Sigmoid colon (tissue), 7 donors: ENCODE data around the gene KCNIP4. TPM values are rescaled to one million over a fixed set of nuclear protein-coding genes. Genes with fewer than 3 reads are reported as not detected.

Experiments used
- DNase-seq: peaks from one replicate; pipeline ENCODE4 v3.0.0-alpha.2; 2019
- H3K27ac ChIP-seq, 4 donors: fragments of 200-600 bp; sonication (generic); one replicate each; pipeline ENCODE4 v1.5.1; 2016 to 2019; ENCODE audit warnings: mild to moderate bottlenecking in 1 of 4
- H3K27me3 ChIP-seq, 3 donors: fragments of 200-600 bp; sonication (generic); one replicate each; pipeline ENCODE4 v1.5.1; 2019; ENCODE audit warnings: mild to moderate bottlenecking in 1 of 3
- H3K36me3 ChIP-seq, 4 donors: fragments of 200-600 bp; sonication (generic); one replicate each; pipeline ENCODE4 v1.5.1; 2016 to 2019
- H3K4me1 ChIP-seq, 4 donors: fragments of 200-600 bp; sonication (generic); one replicate each; pipeline ENCODE4 v1.5.1; 2017 to 2019
- H3K4me3 ChIP-seq, 4 donors: fragments of 200-600 bp; sonication (generic); one replicate each; pipeline ENCODE4 v1.5.1; 2017 to 2019; ENCODE audit warnings: mild to moderate bottlenecking in 2 of 4, moderate library complexity in 1 of 4
- H3K9me3 ChIP-seq, 4 donors: fragments of 200-600 bp in 3 of 4; sonication (generic) in 3 of 4; one replicate each; pipeline versions ENCODE4 v1.5.1 to v1.6.1; 2013 to 2019
- CTCF ChIP-seq, 4 experiments: fragments of 450-650 bp in 3 of 4; fragments of 200-600 bp in 1 of 4; IDR thresholded peaks; one replicate each; pipeline ENCODE4 v1.5.1; 2016 to 2019; ENCODE audit warnings: antibody characterized with exemption in 4 of 4, mild to moderate bottlenecking in 3 of 4, moderate library complexity in 2 of 4
- EP300 ChIP-seq, 4 donors: sonication (generic); formaldehyde crosslinking; IDR thresholded peaks; one replicate each; pipeline ENCODE4 v1.6.1; 2017; ENCODE audit warnings: antibody characterized with exemption in 4 of 4
- POLR2A ChIP-seq, 2 donors: fragments of 450-650 bp; IDR thresholded peaks; one replicate each; pipeline ENCODE4 v1.6.1; 2016; ENCODE audit warnings: antibody characterized with exemption in 2 of 2, mild to moderate bottlenecking in 2 of 2, moderate library complexity in 2 of 2
- POLR2AphosphoS5 ChIP-seq, 4 donors: sonication (generic); formaldehyde crosslinking; IDR thresholded peaks; one replicate each; pipeline ENCODE4 v1.6.1; 2017; ENCODE audit warnings: antibody characterized with exemption in 4 of 4
- WGBS, 2 donors: extraction: QIAGEN DNeasy Blood & Tissue Kit; methylation state at CpG; one replicate each; pipeline ENCODE4 v1.1.7; 2013; 5-methylcytosine and 5-hydroxymethylcytosine counted together
- intact Hi-C: fragments of 100-400 bp; cut with DNase I; formaldehyde crosslinking; loops from one replicate; pipeline ENCODE4 v1.15.1; 2023
- polyA plus RNA-seq, 3 donors: library from polyadenylated mRNA; stranded (reverse); fragments of 200-250 nt; gene quantifications; one replicate each; pipeline ENCODE4 v1.2.3, GENCODE V29; 2013
- total RNA-seq, 4 donors: library from RNA; depleted of rRNA; stranded (reverse); fragments of >200 nt; gene quantifications; one replicate each; pipeline ENCODE4 v1.1.0, GENCODE V29; 2016
- donor health status: healthy with polysubstance abuse.
- donor health status: Bipolar disorder and iron deficiency.
- donor health status: healthy.

Gene KCNIP4
- total and polyA plus RNA-seq, 7 donors = 0.60 to 28.5 (median 14.0) TPM; not detected in 1

- TF ChIP-seq POLR2A (IDR thresholded peaks at IDR 0.05) (no peak), CTCF (IDR thresholded peaks at IDR 0.05) (no peak)
- H3K27me3 ChIP-seq = no peaks in the 10 kb centered on the region
- H3K4me1 ChIP-seq = no peaks in the 10 kb centered on the region
- no peak overlapping the region for H3K4me3 ChIP-seq
- intact Hi-C loops = no loop called here
- WGBS, 2 donors = 73 to 87% methylated on average over 3 of the region's 3 CpGs
- no peak overlapping the region for H3K27ac ChIP-seq
- no peak for DNase-seq
- no peaks in the 10 kb centered on the region for H3K36me3 ChIP-seq
- no peaks in the 10 kb centered on the region for H3K9me3 ChIP-seq
Observed at GRCh38 chr4:21849077-21849476, 99.5 kb downstream of the KCNIP4 start.

- Histone ChIP-seq H3K4me1 (no peaks in the 10 kb centered on the region), H3K4me3 (no peak overlapping the region), H3K36me3 (no peaks in the 10 kb centered on the region), H3K9me3 (no peaks in the 10 kb centered on the region), H3K27me3 (no peaks in the 10 kb centered on the region), H3K27ac (no peak overlapping the region)
- intact Hi-C loops = no loop called here
- no peak for DNase-seq
- no peak for TF ChIP-seq POLR2A (IDR thresholded peaks at IDR 0.05)
- no peak for TF ChIP-seq CTCF (IDR thresholded peaks at IDR 0.05)
- no peak for TF ChIP-seq EP300 (IDR thresholded peaks at IDR 0.05)
- no peak for TF ChIP-seq POLR2AphosphoS5 (IDR thresholded peaks at IDR 0.05)
- WGBS, 2 donors = 82 to 84% methylated on average over 2 of the region's 2 CpGs
Observed at GRCh38 chr4:21848021-21848420, 100.6 kb downstream of the KCNIP4 start.

GRCh38 chr4:21845663-21846062 lies 102.9 kb downstream of the KCNIP4 start:
- intact Hi-C loops = no loop called here
- no peak for DNase-seq
- no peaks in the 10 kb centered on the region for H3K9me3 ChIP-seq
- H3K27ac ChIP-seq = no peak overlapping the region
- H3K4me3 ChIP-seq = no peak overlapping the region
- H3K36me3 ChIP-seq = no peaks in the 10 kb centered on the region
- WGBS, 2 donors = 73 to 88% methylated on average over 4 of the region's 4 CpGs
- TF ChIP-seq EP300 (IDR thresholded peaks at IDR 0.05) (no peak), POLR2AphosphoS5 (IDR thresholded peaks at IDR 0.05) (no peak), CTCF (IDR thresholded peaks at IDR 0.05) (no peak), POLR2A (IDR thresholded peaks at IDR 0.05) (no peak)
- H3K4me1 ChIP-seq = no peaks in the 10 kb centered on the region
- no peaks in the 10 kb centered on the region for H3K27me3 ChIP-seq

- H3K9me3 ChIP-seq = no peaks in the 10 kb centered on the region
- TF ChIP-seq CTCF (IDR thresholded peaks at IDR 0.05) = no peak
- TF ChIP-seq EP300 (IDR thresholded peaks at IDR 0.05) = no peak
- TF ChIP-seq POLR2A (IDR thresholded peaks at IDR 0.05) = no peak
- no peak for TF ChIP-seq POLR2AphosphoS5 (IDR thresholded peaks at IDR 0.05)
- no peak overlapping the region for H3K4me3 ChIP-seq
Observed at GRCh38 chr4:21835712-21836111, 112.9 kb downstream of the KCNIP4 start.

GRCh38 chr4:21830272-21830671 lies 118.3 kb downstream of the KCNIP4 start:
- TF ChIP-seq EP300 (IDR thresholded peaks at IDR 0.05) = no peak
- Histone ChIP-seq H3K9me3 (no peaks in the 10 kb centered on the region), H3K4me1 (peaks cover 0 to 26% (median 18%) of the 10 kb centered on the region in 4 donors), H3K4me3 (no peak overlapping the region), H3K36me3 (no peaks in the 10 kb centered on the region), H3K27ac (no peak overlapping the region), H3K27me3 (no peaks in the 10 kb centered on the region)
- 77 to 85% methylated on average over 5 of the region's 5 CpGs for WGBS, 2 donors
- intact Hi-C loops = no loop called here
- DNase-seq = no peak

More at GRCh38 chr4:21835712-21836111, 112.9 kb downstream of the KCNIP4 start:
- intact Hi-C loops = no loop called here
- H3K27me3 ChIP-seq = no peaks in the 10 kb centered on the region
- H3K27ac ChIP-seq = no peak overlapping the region
- no peak for DNase-seq
- no peaks in the 10 kb centered on the region for H3K4me1 ChIP-seq
- H3K36me3 ChIP-seq = no peaks in the 10 kb centered on the region
